ENCODE measurements around the gene FAM210A.

FAM210A gene

GRCh38 chr18:13646633-13647032 is 79.7 kb downstream of the FAM210A start:
- no peak overlapping the region for H3K4me3 ChIP-seq
- peaks cover 0 to 33% (median 0%) of the 10 kb centered on the region in 11 experiments; a peak in 4 of 22 replicates for H4K20me1 ChIP-seq

GRCh38 chr18:13645093-13645492 is 81.3 kb downstream of the FAM210A start:
- Histone ChIP-seq H3K9me3 (replicated peaks in 1 of 11) (peaks cover 0 to 8% (median 0%) of the 10 kb centered on the region in 11 experiments; a peak in 3 of 22 replicates), H3K27me3 (no peaks in the 10 kb centered on the region), H3K4me3 (no peak overlapping the region), H3K9ac (no peak overlapping the region), H4K20me1 (peaks cover 0 to 48% (median 0%) of the 10 kb centered on the region in 11 experiments; a peak in 4 of 22 replicates), H3K4me1 (peaks cover 0 to 38% (median 30%) of the 10 kb centered on the region in 10 experiments; a peak in 16 of 20 replicates), H3K36me3 (peaks cover 20 to 77% (median 45%) of the 10 kb centered on the region in 11 experiments), H3K27ac (no peak overlapping the region), H3K4me2 (no peak overlapping the region)
- no peak for TF ChIP-seq Cebpa-rat (IDR thresholded peaks at IDR 0.05)

More at GRCh38 chr18:13646633-13647032, 79.7 kb downstream of the FAM210A start:
- Histone ChIP-seq H3K4me1 (peaks cover 0 to 38% (median 30%) of the 10 kb centered on the region in 10 experiments; a peak in 16 of 20 replicates), H3K4me2 (0 out of 22 replicates have a peak overlapping the region, but pooled peaks of 1 of the 11 experiments have one; percentile 62), H3K27ac (no peak overlapping the region), H3K9me3 (replicated peaks in 1 of 11) (peaks cover 0 to 5% (median 0%) of the 10 kb centered on the region in 11 experiments; a peak in 3 of 22 replicates), H3K9ac (no peak overlapping the region), H3K36me3 (peaks cover 20 to 63% (median 40%) of the 10 kb centered on the region in 11 experiments), H3K27me3 (no peaks in the 10 kb centered on the region)
- TF ChIP-seq Cebpa-rat (IDR thresholded peaks at IDR 0.05), result no peak

- TF ChIP-seq Cebpa-rat (IDR thresholded peaks at IDR 0.05), result no peak
- Histone ChIP-seq H3K9me3 (replicated peaks in 1 of 11) (peaks cover 0 to 14% (median 0%) of the 10 kb centered on the region in 11 experiments; a peak in 3 of 22 replicates), H3K4me1 (peaks cover 0 to 20% (median 12%) of the 10 kb centered on the region in 10 experiments; a peak in 15 of 20 replicates), H3K27me3 (no peaks in the 10 kb centered on the region), H3K4me3 (no peak overlapping the region), H3K4me2 (no peak overlapping the region), H3K36me3 (peaks cover 22 to 95% (median 57%) of the 10 kb centered on the region in 11 experiments), H3K27ac (no peak overlapping the region), H3K9ac (no peak overlapping the region), H4K20me1 (peaks cover 0 to 60% (median 0%) of the 10 kb centered on the region in 11 experiments; a peak in 4 of 22 replicates)
Observed at GRCh38 chr18:13643261-13643751, 83.1 kb downstream of the FAM210A start.

GRCh38 chr18:13642440-13642827 is 83.9 kb downstream of the FAM210A start:
- Histone ChIP-seq H3K9me3 (replicated peaks in 1 of 11) (peaks cover 0 to 14% (median 0%) of the 10 kb centered on the region in 11 experiments; a peak in 3 of 22 replicates), H3K4me3 (no peak overlapping the region), H3K36me3 (peaks cover 23 to 97% (median 59%) of the 10 kb centered on the region in 11 experiments), H3K27me3 (no peaks in the 10 kb centered on the region), H3K27ac (no peak overlapping the region), H3K9ac (no peak overlapping the region), H4K20me1 (peaks cover 0 to 60% (median 0%) of the 10 kb centered on the region in 11 experiments; a peak in 4 of 22 replicates), H3K4me1 (peaks cover 0 to 11% (median 4%) of the 10 kb centered on the region in 10 experiments; a peak in 11 of 20 replicates), H3K4me2 (no peak overlapping the region)
- no peak for TF ChIP-seq Cebpa-rat (IDR thresholded peaks at IDR 0.05)

GRCh38 chr18:13641551-13642439 is 84.6 kb downstream of the FAM210A start:
- Histone ChIP-seq H4K20me1 (peaks cover 0 to 66% (median 0%) of the 10 kb centered on the region in 11 experiments; a peak in 4 of 22 replicates), H3K27ac (no peak overlapping the region), H3K4me1 (peaks cover 0 to 6% (median 0%) of the 10 kb centered on the region in 10 experiments; a peak in 6 of 20 replicates), H3K9ac (no peak overlapping the region), H3K4me2 (no peak overlapping the region), H3K9me3 (replicated peaks in 1 of 11) (peaks cover 0 to 14% (median 0%) of the 10 kb centered on the region in 11 experiments; a peak in 3 of 22 replicates), H3K4me3 (no peak overlapping the region), H3K27me3 (no peaks in the 10 kb centered on the region), H3K36me3 (peaks cover 21 to 97% (median 59%) of the 10 kb centered on the region in 11 experiments)
- TF ChIP-seq Cebpa-rat (IDR thresholded peaks at IDR 0.05), result no peak

GRCh38 chr18:13640266-13640860 is 86.0 kb downstream of the FAM210A start:
- no peak overlapping the region for H3K27ac ChIP-seq
- no peak for TF ChIP-seq Cebpa-rat (IDR thresholded peaks at IDR 0.05)
- H3K9me3 ChIP-seq (replicated peaks in 1 of 11), result peaks cover 0 to 14% (median 0%) of the 10 kb centered on the region in 11 experiments; a peak in 3 of 22 replicates
- no peak overlapping the region for H3K4me3 ChIP-seq
- H3K4me1 ChIP-seq, result no peaks in the 10 kb centered on the region
- peaks cover 0 to 71% (median 0%) of the 10 kb centered on the region in 11 experiments; a peak in 4 of 22 replicates for H4K20me1 ChIP-seq
- peaks cover 10 to 97% (median 64%) of the 10 kb centered on the region in 11 experiments for H3K36me3 ChIP-seq
- no peaks in the 10 kb centered on the region for H3K27me3 ChIP-seq
- no peak overlapping the region for H3K4me2 ChIP-seq
- H3K9ac ChIP-seq, result no peak overlapping the region

GRCh38 chr18:13638719-13639595 is 87.4 kb downstream of the FAM210A start:
- no peaks in the 10 kb centered on the region for H3K4me1 ChIP-seq
- H4K20me1 ChIP-seq, result peaks cover 0 to 68% (median 0%) of the 10 kb centered on the region in 11 experiments; a peak in 3 of 22 replicates
- no peak for TF ChIP-seq Cebpa-rat (IDR thresholded peaks at IDR 0.05)
- no peak overlapping the region for H3K9ac ChIP-seq
- no peak overlapping the region for H3K27ac ChIP-seq
- no peak overlapping the region for H3K4me3 ChIP-seq
- no peaks in the 10 kb centered on the region for H3K27me3 ChIP-seq
- no peak overlapping the region for H3K4me2 ChIP-seq
- H3K9me3 ChIP-seq (replicated peaks in 1 of 11), result peaks cover 0 to 15% (median under 1%) of the 10 kb centered on the region in 11 experiments; a peak in 8 of 22 replicates
- H3K36me3 ChIP-seq, result peaks cover 0 to 93% (median 56%) of the 10 kb centered on the region in 11 experiments; a peak in 20 of 22 replicates

- H3K9me3 ChIP-seq (replicated peaks in 1 of 11), result peaks cover 20 to 41% (median 32%) of the 10 kb centered on the region in 11 experiments
- no peak overlapping the region for H3K27ac ChIP-seq
- no peak overlapping the region for H3K4me2 ChIP-seq
- H3K36me3 ChIP-seq, result peaks cover 14 to 96% (median 73%) of the 10 kb centered on the region in 11 experiments
- no peak overlapping the region for H3K9ac ChIP-seq
- no peak for TF ChIP-seq Cebpa-rat (IDR thresholded peaks at IDR 0.05)
- peaks cover under 1 to 3% (median under 1%) of the 10 kb centered on the region in 10 experiments for H3K4me1 ChIP-seq
- H3K27me3 ChIP-seq, result no peaks in the 10 kb centered on the region
- H3K4me3 ChIP-seq, result no peak overlapping the region
- H4K20me1 ChIP-seq, result peaks cover 0 to 50% (median 0%) of the 10 kb centered on the region in 11 experiments; a peak in 3 of 22 replicates
Observed at GRCh38 chr18:13635046-13635445, 91.3 kb downstream of the FAM210A start.
